ENCODE data around the gene ECHDC3. TPM values are rescaled to one million over a fixed set of nuclear protein-coding genes. Genes with fewer than 3 reads are reported as not detected.

ECHDC3 gene
- total and polyA plus RNA-seq, 2 of the 8 experiments (the other 6 are each of a cell fraction or from before 2014, with no cell fraction given): 15.6 to 19.9 TPM

DNA sequence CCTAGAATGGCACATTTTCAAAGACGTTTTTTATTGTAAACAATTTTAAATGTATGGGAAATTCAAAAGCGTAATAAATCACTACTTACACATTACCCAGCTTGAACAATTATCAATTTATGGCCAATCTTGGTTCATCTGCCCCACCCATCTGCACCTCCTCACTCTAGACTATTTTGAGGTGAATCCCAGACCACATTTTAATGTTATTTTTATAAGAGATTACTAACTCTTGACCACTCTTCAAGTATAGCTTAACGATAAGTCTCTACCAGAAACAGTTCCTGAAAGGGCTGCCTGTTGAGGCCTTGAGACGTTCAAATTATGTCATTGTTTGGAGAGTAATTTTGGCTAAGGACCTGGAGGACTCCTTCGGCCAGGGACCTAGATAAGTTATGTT lies 33.2 kb downstream of the ECHDC3 start:
- no peak overlapping the region for H3K27ac ChIP-seq (ENCODE audit: low read depth, low read length)

More for the DNA sequence above, 33.2 kb downstream of the ECHDC3 start:
- H2BK15ac ChIP-seq (ENCODE audit: low read length): no peak overlapping the region
- no peaks in the 10 kb centered on the region for H3K36me3 ChIP-seq (ENCODE audit: control insufficient read depth in 2 of 4, insufficient read depth in 4 of 4, low read length in 3 of 4)
- ChIA-PET CTCF (ENCODE audit: partially characterized antibody) (no interaction called here), POLR2A (ENCODE audit: partially characterized antibody) (no interaction called here)
- H3K79me1 ChIP-seq (ENCODE audit: low read depth, low read length): no peaks in the 10 kb centered on the region
- no peak overlapping the region for H2BK12ac ChIP-seq (ENCODE audit: low read depth, low read length)
- FAIRE-seq (no peak), DNase-seq (ENCODE audit: low read depth in 1 of 2, low spot score in 2 of 2) (no peak)
- no peak overlapping the region for H2BK120ac ChIP-seq (replicated peaks; ENCODE audit: low read depth, low read length)
- no peak overlapping the region for H2BK5ac ChIP-seq (ENCODE audit: low read depth, low read length)
- H3K4me1 ChIP-seq (replicated peaks in 1 of 4; ENCODE audit: control insufficient read depth in 3 of 4, insufficient read depth in 4 of 4, low read length in 3 of 4): no peaks in the 10 kb centered on the region; a peak in 1 of 7 replicates
- H3K79me2 ChIP-seq (ENCODE audit: control insufficient read depth in 1 of 2, insufficient read depth in 2 of 2, low read length in 2 of 2): no peaks in the 10 kb centered on the region
- no peaks in the 10 kb centered on the region for H3K23me2 ChIP-seq (ENCODE audit: low read depth, low read length)
- H3K9ac ChIP-seq (replicated peaks in 1 of 4; ENCODE audit: extremely low read depth in 1 of 4, low read depth in 3 of 4, low read length in 3 of 4): no peak overlapping the region
- no peak overlapping the region for H4K91ac ChIP-seq (replicated peaks; ENCODE audit: insufficient read length, low read length)
- H2BK20ac ChIP-seq (ENCODE audit: low read length): no peak overlapping the region
- no peak overlapping the region for H3K14ac ChIP-seq (ENCODE audit: insufficient read length)
- H3K27me3 ChIP-seq (replicated peaks in 1 of 4; ENCODE audit: control insufficient read depth in 3 of 4, extremely low read depth in 1 of 4, insufficient read depth in 3 of 4, low read length in 3 of 4): no peaks in the 10 kb centered on the region
- WGBS, 2 experiments (ENCODE audit: extremely low coverage in 1 of 2, insufficient coverage in 1 of 2, insufficient read length in 1 of 2, insufficient replicate concordance in 2 of 2, low coverage in 1 of 2, low lambda C conversion rate in 2 of 2, missing lambda C conversion rate in 1 of 2): 88% methylated on average over 5 of the region's 5 CpGs; no CpG with 5 or more reads in 1 of the 2 experiments
- no peaks in the 10 kb centered on the region; a peak in 1 of 4 replicates for H3K9me3 ChIP-seq (ENCODE audit: insufficient read depth in 2 of 2, low read depth in 1 of 2, low read length in 1 of 2)
- H2AFZ ChIP-seq (ENCODE audit: low read length): no peak overlapping the region
- H3K18ac ChIP-seq (ENCODE audit: extremely low read depth, low read length): no peak overlapping the region
- no peak overlapping the region for H3K56ac ChIP-seq (replicated peaks; ENCODE audit: insufficient read length, low read depth, low read length)
- H3K23ac ChIP-seq (ENCODE audit: insufficient read length): no peak overlapping the region
- no peak overlapping the region for H3K4me2 ChIP-seq (ENCODE audit: insufficient read depth in 1 of 2, low read depth in 2 of 2, low read length in 2 of 2)
- H4K20me1 ChIP-seq (replicated peaks in 1 of 2; ENCODE audit: control insufficient read depth in 1 of 2, insufficient read depth in 2 of 2, low read length in 2 of 2): no peaks in the 10 kb centered on the region
- H3K4ac ChIP-seq (replicated peaks; ENCODE audit: insufficient read length, low read depth, low read length): no peak overlapping the region
- TF ChIP-seq JUN (IDR thresholded peaks at IDR 0.05; ENCODE audit: low read depth, low read length): no peak
- TF ChIP-seq, protein P1, sequence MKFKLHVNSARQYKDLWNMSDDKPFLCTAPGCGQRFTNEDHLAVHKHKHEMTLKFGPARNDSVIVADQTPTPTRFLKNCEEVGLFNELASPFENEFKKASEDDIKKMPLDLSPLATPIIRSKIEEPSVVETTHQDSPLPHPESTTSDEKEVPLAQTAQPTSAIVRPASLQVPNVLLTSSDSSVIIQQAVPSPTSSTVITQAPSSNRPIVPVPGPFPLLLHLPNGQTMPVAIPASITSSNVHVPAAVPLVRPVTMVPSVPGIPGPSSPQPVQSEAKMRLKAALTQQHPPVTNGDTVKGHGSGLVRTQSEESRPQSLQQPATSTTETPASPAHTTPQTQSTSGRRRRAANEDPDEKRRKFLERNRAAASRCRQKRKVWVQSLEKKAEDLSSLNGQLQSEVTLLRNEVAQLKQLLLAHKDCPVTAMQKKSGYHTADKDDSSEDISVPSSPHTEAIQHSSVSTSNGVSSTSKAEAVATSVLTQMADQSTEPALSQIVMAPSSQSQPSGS (IDR thresholded peaks at IDR 0.05; ENCODE audit: low read length): no peak
- no peak for TF ChIP-seq SIX5 (IDR thresholded peaks at IDR 0.05; ENCODE audit: low read depth, low read length)
- TF ChIP-seq TBP (IDR thresholded peaks at IDR 0.05; ENCODE audit: low read depth, low read length): no peak
- TF ChIP-seq ASH2L (IDR thresholded peaks at IDR 0.05; ENCODE audit: low read length): no peak
- TF ChIP-seq RAD21 (IDR thresholded peaks at IDR 0.05 in 1 of 2, conservative IDR thresholded peaks at IDR 0.05 in 1 of 2; ENCODE audit: low read depth in 2 of 2, low read length in 2 of 2): no peak
- no peak overlapping the region for H4K5ac ChIP-seq (ENCODE audit: insufficient read length, low read depth, low read length)
- H4K8ac ChIP-seq (ENCODE audit: extremely low read depth, insufficient read depth, low read length): no peak overlapping the region
- H2AK5ac ChIP-seq (ENCODE audit: low read depth, low read length): no peak overlapping the region
- no peak overlapping the region for H3K4me3 ChIP-seq (ENCODE audit: extremely low read depth in 1 of 4, insufficient read depth in 2 of 4, low read depth in 3 of 4, low read length in 4 of 4)

Measured in H1 (cell line).